GM12801 (cell line): ENCODE data around the gene CMTM5.

Source experiments
- TF ChIP-seq, protein P1 (sequence below): IDR thresholded peaks from one replicate; pipeline ENCODE4 v1.5.1; 2011; ENCODE audit warnings: control low read depth; ENCODE audit not compliant: insufficient read length; ENCODE audit errors: extremely low read depth

The CMTM5 gene

DNA sequence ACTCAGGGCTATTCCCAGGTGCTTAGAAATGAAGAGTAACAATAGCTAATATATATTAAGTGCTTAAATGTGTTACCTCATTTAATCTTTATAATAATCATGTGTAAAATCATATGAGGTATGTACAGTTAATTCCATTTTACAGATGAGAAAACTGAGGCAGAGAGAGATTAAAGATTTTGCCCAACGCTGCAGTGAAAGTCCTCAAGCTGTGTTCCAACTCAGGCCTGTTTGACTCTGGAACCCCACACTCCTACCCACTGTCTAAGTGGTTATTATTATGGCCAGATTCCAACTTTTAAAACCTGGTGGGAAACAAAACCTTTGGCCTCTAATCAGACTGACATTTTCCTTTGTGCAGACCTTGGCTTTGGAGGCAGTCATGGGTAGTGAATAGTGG, 10.2 kb downstream of the CMTM5 start:
- TF ChIP-seq, protein P1, sequence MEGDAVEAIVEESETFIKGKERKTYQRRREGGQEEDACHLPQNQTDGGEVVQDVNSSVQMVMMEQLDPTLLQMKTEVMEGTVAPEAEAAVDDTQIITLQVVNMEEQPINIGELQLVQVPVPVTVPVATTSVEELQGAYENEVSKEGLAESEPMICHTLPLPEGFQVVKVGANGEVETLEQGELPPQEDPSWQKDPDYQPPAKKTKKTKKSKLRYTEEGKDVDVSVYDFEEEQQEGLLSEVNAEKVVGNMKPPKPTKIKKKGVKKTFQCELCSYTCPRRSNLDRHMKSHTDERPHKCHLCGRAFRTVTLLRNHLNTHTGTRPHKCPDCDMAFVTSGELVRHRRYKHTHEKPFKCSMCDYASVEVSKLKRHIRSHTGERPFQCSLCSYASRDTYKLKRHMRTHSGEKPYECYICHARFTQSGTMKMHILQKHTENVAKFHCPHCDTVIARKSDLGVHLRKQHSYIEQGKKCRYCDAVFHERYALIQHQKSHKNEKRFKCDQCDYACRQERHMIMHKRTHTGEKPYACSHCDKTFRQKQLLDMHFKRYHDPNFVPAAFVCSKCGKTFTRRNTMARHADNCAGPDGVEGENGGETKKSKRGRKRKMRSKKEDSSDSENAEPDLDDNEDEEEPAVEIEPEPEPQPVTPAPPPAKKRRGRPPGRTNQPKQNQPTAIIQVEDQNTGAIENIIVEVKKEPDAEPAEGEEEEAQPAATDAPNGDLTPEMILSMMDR = no peak

DNA sequence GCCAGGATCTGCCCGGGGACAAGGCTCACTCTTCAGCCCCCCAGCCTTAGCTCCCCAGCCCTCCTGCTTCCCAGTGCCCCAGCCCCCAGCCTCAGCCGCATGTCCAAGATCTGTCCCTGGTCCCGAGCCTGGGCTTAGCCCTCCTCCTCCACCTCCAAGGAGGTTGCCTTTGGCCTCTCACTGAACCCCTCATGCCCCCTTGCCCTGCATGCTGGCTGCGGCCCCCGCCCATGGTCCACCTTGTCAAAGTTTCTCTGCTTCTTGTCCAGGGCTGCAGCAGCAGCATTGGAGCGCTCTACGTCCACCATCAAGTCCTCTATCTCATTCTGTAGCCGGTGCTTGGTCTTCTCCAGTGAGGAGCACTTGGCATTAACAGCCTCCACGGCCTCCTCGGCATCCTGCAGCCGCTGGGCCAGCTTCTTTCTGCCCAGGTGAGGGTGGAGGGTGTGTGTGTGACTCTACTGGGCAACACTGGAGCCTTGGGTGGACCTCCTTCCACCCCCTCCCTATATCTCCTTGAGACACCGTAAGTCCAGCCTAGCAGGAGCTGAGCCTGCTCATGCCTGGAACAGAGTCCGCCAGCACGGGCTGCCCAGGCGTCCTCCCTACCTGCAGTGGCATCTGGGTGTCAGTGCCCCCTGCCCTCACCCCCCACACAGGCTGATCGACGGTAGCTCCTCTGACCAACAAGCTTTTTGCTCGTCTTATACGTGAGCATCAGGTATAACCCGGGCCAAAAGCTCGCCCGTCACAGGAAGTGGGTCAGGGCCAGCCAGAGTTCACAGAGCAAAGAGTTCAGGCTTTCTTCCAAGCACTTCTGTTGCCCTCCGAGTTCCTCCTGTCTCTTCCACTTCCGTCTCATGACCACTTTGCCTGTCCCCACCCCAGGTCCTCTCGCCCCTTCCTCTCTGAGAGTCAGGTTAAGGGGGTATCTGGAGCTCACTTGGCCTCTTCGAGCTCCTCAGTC, 11.4 kb downstream of the CMTM5 start:
- TF ChIP-seq, protein P1 = no peak

DNA sequence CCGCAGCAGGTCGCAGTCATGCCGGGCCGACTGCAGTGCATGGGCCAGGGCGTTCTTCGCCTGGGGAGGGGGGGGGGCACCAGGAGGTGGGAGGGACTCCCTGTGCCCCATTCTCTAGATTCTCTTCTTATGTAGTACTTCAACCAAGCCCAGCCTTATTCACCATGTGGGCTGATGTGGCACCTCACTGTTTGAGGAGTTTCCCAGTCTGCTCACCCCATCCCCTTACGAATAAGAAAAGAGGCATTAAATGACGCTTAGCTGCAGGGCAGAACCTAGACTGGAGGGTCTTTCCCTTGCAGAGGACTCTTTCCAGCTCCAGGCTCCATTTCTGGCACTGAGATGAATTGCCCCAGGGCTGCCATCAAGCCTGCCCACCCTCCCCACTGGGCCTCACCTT, 12.2 kb downstream of the CMTM5 start:
- TF ChIP-seq, protein P1 = no peak

DNA sequence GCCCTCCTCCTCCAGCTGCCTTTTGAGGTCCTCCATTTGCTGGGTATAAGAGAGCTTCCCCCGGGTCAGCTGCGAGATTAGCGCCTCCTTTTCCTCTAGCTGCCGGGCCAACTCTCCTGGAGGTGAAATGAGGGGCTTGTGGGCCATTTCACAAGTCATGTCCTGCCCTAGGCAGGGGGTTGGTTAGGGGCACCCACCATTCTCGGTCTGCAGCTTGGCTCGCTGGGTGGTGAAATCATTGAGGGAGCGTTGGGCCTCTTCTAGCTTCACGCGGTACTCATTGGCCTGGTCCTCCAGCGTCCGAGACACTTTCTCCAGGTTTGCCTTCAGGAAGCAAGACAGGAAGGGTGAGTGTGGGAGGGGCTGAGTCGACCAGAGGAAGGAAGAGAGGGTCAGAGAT, 12.6 kb downstream of the CMTM5 start:
- TF ChIP-seq, protein P1 = no peak

DNA sequence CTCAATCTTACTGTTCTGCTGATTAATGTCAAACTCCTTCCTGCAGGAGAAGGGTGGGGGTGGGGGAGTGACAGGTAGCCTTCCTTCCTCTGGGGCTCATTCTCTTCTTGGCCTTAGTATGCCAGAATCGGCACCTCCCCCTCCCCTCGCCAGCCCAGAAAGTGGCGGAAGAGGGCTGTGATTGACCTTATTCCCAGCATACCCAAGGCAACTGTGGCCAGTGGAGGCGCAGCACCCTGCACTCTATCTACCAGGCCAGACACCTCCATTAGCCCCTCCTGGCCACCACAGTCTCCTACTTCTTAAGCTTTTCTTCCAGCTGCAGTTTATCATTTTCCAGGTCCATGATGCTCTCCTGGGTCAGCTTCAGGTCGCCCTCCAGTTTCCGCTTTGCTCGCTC, 15.8 kb downstream of the CMTM5 start:
- TF ChIP-seq, protein P1 = no peak

DNA sequence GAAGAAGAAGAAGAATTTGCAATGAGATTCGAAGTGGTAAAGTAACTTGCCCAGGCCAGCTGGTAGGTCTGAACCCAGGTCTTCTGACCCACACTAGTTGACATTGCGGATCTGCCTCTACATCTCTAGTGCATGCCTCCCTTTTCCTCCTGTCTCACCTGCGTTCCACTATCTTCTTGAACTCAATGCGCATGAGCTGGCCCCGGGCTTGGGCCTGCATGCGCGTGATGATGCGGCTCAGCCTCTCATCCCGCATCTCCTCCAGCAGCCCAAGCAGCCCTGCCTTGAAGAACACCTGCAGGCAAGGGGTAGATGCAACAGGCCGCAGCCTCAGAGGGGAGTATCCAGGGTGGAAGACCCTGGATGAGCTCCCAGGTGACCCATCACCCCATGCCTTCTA, 19.3 kb downstream of the CMTM5 start:
- TF ChIP-seq, protein P1 = no peak

DNA sequence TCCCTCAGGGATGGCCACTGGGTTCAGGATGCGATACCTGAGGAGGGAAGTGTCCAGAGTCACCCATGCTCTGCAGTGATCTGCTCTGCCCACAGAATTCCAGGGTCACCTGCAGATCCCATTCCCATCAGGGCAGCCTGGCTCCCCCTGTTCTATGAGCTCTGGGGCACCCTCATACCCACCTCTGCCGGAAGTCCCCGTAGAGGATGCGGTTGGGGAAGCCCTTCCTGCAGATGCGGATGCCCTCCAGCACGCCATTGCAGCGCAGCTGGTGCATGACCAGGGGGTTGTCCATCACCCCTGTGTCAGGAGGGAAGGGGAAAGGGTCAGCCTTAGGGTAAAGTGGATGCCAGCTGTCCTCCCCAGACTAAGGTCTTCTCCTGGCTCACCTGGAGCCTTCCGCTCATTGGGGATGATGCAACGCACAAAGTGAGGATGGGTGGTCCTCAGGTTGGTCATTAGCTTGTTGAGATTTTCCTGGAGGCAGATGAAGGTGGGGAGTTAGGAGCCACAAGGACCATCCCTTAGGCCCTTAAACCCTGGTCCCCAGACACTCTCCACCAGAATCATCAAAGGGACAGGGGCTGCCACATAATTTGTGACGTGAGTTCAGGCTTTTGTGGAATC, 20.0 kb downstream of the CMTM5 start:
- TF ChIP-seq, protein P1 = no peak
